ENCODE results near the gene KLF5. TPM values are rescaled to one million over a fixed set of nuclear protein-coding genes. Genes with fewer than 3 reads are reported as not detected.

The KLF5 gene
- total RNA-seq, 1 donor from 2014 or later = 76.1 TPM

- intact Hi-C loops (cut with DNase I) = loop anchor here (5.0 kb wide), 1 partner anchor 988 kb away; no protein-coding TSS in a partner anchor
- H3K27me3 ChIP-seq = no peaks in the 10 kb centered on the region
- no peak for TF ChIP-seq POLR2AphosphoS5 (IDR thresholded peaks at IDR 0.05; ENCODE audit: insufficient read depth in 1 of 2, low read depth in 1 of 2)
- no peak for TF ChIP-seq POLR2A (IDR thresholded peaks at IDR 0.05)
- peak overlapping the region; percentile 73 to 93 for H3K4me3 ChIP-seq
- no peak for DNase-seq (ENCODE audit: extremely low spot score in 2 of 2)
- H3K9me3 ChIP-seq = no peaks in the 10 kb centered on the region
- peaks cover 7% of the 10 kb centered on the region for H3K4me1 ChIP-seq
- H3K36me3 ChIP-seq = peaks cover 0 to 8% of the 10 kb centered on the region in 2 donors
- peak overlapping the region; percentile 86 for H3K27ac ChIP-seq
Observed at GRCh38 chr13:73059460-73060250, 850 bp downstream of the KLF5 start.

- peaks cover 12% of the 10 kb centered on the region for H3K4me1 ChIP-seq
- intact Hi-C loops (cut with DNase I) = loop anchor here (5.0 kb wide), 1 partner anchor 987 kb away; no protein-coding TSS in a partner anchor
- TF ChIP-seq POLR2A (IDR thresholded peaks at IDR 0.05) = no peak
- no peak for TF ChIP-seq CTCF (IDR thresholded peaks at IDR 0.05)
- TF ChIP-seq POLR2AphosphoS5 (IDR thresholded peaks at IDR 0.05; ENCODE audit: insufficient read depth in 1 of 2, low read depth in 1 of 2) = no peak
- peak overlapping the region; percentile 86 for H3K27ac ChIP-seq
- H3K36me3 ChIP-seq = peaks cover 0 to 8% of the 10 kb centered on the region in 2 donors
- DNase-seq (ENCODE audit: extremely low spot score in 2 of 2) = no peak
- H3K9me3 ChIP-seq = no peaks in the 10 kb centered on the region
- H3K4me3 ChIP-seq = peak overlapping the region; percentile 73 to 93
- H3K27me3 ChIP-seq = no peaks in the 10 kb centered on the region
Observed at GRCh38 chr13:73060251-73061160, 1.7 kb downstream of the KLF5 start.

- Histone ChIP-seq H3K4me3 (peak overlapping the region in 1 of 2 donors; percentile 73), H3K4me1 (peaks cover 12% of the 10 kb centered on the region), H3K36me3 (peaks cover 0 to 8% of the 10 kb centered on the region in 2 donors), H3K9me3 (no peaks in the 10 kb centered on the region), H3K27ac (no peak overlapping the region), H3K27me3 (no peaks in the 10 kb centered on the region)
- intact Hi-C loops (cut with DNase I) = loop anchor here (5.0 kb wide), 1 partner anchor 986 kb away; no protein-coding TSS in a partner anchor
- DNase-seq (ENCODE audit: extremely low spot score in 2 of 2) = no peak
- no peak for TF ChIP-seq POLR2A (IDR thresholded peaks at IDR 0.05)
- TF ChIP-seq POLR2AphosphoS5 (IDR thresholded peaks at IDR 0.05; ENCODE audit: insufficient read depth in 1 of 2, low read depth in 1 of 2) = no peak
- no peak for TF ChIP-seq CTCF (IDR thresholded peaks at IDR 0.05)
Observed at GRCh38 chr13:73061473-73061872, 2.7 kb downstream of the KLF5 start.

- no peaks in the 10 kb centered on the region for H3K27me3 ChIP-seq
- no peak for DNase-seq (ENCODE audit: extremely low spot score in 2 of 2)
- H3K27ac ChIP-seq = peak overlapping the region; percentile 27
- peaks cover 12% of the 10 kb centered on the region for H3K4me1 ChIP-seq
- intact Hi-C loops (cut with DNase I) = loop anchor here (5.0 kb wide), 1 partner anchor 985 kb away; no protein-coding TSS in a partner anchor
- H3K9me3 ChIP-seq = no peaks in the 10 kb centered on the region
- peaks cover 0 to 8% of the 10 kb centered on the region in 2 donors for H3K36me3 ChIP-seq
- peak overlapping the region in 1 of 2 donors; percentile 73 for H3K4me3 ChIP-seq
- TF ChIP-seq POLR2AphosphoS5 (IDR thresholded peaks at IDR 0.05; ENCODE audit: insufficient read depth in 1 of 2, low read depth in 1 of 2) (no peak), CTCF (IDR thresholded peaks at IDR 0.05) (no peak), POLR2A (IDR thresholded peaks at IDR 0.05) (no peak)
Observed at GRCh38 chr13:73061876-73062275, 3.1 kb downstream of the KLF5 start.

- no peaks in the 10 kb centered on the region for H3K27me3 ChIP-seq
- H3K36me3 ChIP-seq = peaks cover 0 to 12% of the 10 kb centered on the region in 2 donors
- peak overlapping the region in 1 of 2 donors; percentile 73 for H3K4me3 ChIP-seq
- no peaks in the 10 kb centered on the region for H3K9me3 ChIP-seq
- peaks cover 12% of the 10 kb centered on the region for H3K4me1 ChIP-seq
- DNase-seq (ENCODE audit: extremely low spot score in 2 of 2) = no peak
- no peak for TF ChIP-seq POLR2AphosphoS5 (IDR thresholded peaks at IDR 0.05; ENCODE audit: insufficient read depth in 1 of 2, low read depth in 1 of 2)
- TF ChIP-seq CTCF (IDR thresholded peaks at IDR 0.05) = no peak
- no peak for TF ChIP-seq POLR2A (IDR thresholded peaks at IDR 0.05)
- intact Hi-C loops (cut with DNase I) = loop anchor here (5.0 kb wide), 1 partner anchor 985 kb away; no protein-coding TSS in a partner anchor
- peak overlapping the region; percentile 27 for H3K27ac ChIP-seq
Observed at GRCh38 chr13:73062468-73062867, 3.7 kb downstream of the KLF5 start.
